SK-N-SH (cell line): ENCODE data around the gene UFM1. TPM values are rescaled to one million over a fixed set of nuclear protein-coding genes. Genes with fewer than 3 reads are reported as not detected.
"Not testable (repeated sequence)": the region's sequence is repeated elsewhere in the genome, so short reads cannot be mapped to it uniquely, and the experiment has no call there.

Experiments
- CTCF ChIA-PET: fragments of 300-600, 350-600 bp; formaldehyde crosslinking; extraction: SDS; loops from one replicate; lab custom pipeline; 2021; lab: Yijun Ruan, JAX
- POLR2A ChIA-PET: fragments of 350-600 bp; sonication (Branson Sonifier 250); formaldehyde crosslinking; extraction: SDS; loops from one replicate; lab custom pipeline; 2020; ENCODE audit warnings: antibody characterized with exemption, inconsistent platforms; lab: Yijun Ruan, JAX
- DNase-seq: peaks from one replicate; pipeline ENCODE4 v3.0.0; 2012
- H2AFZ ChIP-seq: fragments of 200-600 bp; sonication (generic); 2 replicates; pipeline ENCODE4 v1.8.1; 2016; ENCODE audit warnings: antibody characterized with exemption, mild to moderate bottlenecking, low read depth
- H3F3A ChIP-seq: fragments of 200-600 bp; sonication (generic); replicated peaks from 2 replicates; pipeline ENCODE3; 2016; ENCODE audit warnings: antibody characterized with exemption, mild to moderate bottlenecking; ENCODE audit not compliant: insufficient read depth
- H3K27ac ChIP-seq, 2 experiments: fragments of 200-500 bp in 1 of 2; fragments of 200-600 bp in 1 of 2; sonication (Bioruptor generic) in 1 of 2; sonication (generic), shearing (Covaris generic) in 1 of 2; 2 replicates each; pipeline versions ENCODE4 v1.5.1 to v1.6.1; 2014 to 2016; ENCODE audit warnings: low read depth in 2 of 2, inconsistent platforms in 1 of 2, low read length in 1 of 2, mild to moderate bottlenecking in 1 of 2, mixed read lengths in 1 of 2
- H3K27me3 ChIP-seq: fragments of 200-600 bp; sonication (generic), shearing (Covaris generic); 2 replicates; pipeline ENCODE4 v1.6.1; 2016; ENCODE audit warnings: mixed run types; ENCODE audit not compliant: insufficient read depth
- H3K36me3 ChIP-seq, 2 experiments: fragments of 200-500 bp in 1 of 2; fragments of 200-600 bp in 1 of 2; sonication (Bioruptor generic) in 1 of 2; sonication (generic) in 1 of 2; replicated peaks in 1 of 2; 2 replicates each; pipeline versions ENCODE3 to v1.5.1; 2014 to 2016; ENCODE audit warnings: low read length in 1 of 2, mild to moderate bottlenecking in 1 of 2; ENCODE audit not compliant: insufficient read depth in 2 of 2, control insufficient read depth in 1 of 2
- H3K4me1 ChIP-seq, 2 experiments: fragments of 200-500 bp in 1 of 2; fragments of 200-600 bp in 1 of 2; sonication (Bioruptor generic) in 1 of 2; sonication (generic), shearing (Covaris generic) in 1 of 2; 2 replicates each; pipeline versions ENCODE4 v1.5.1 to v1.6.1; 2014 to 2016; ENCODE audit warnings: low read depth in 1 of 2, low read length in 1 of 2, mixed run types in 1 of 2; ENCODE audit not compliant: insufficient read depth in 2 of 2, control insufficient read depth in 1 of 2
- H3K4me2 ChIP-seq: fragments of 200-600 bp; sonication (generic), shearing (Covaris generic); 2 replicates; pipeline ENCODE4 v1.6.1; 2017; ENCODE audit warnings: mixed run types
- H3K4me3 ChIP-seq, 2 experiments: fragments of 200-500 bp in 1 of 2; fragments of 200-600 bp in 1 of 2; sonication (Bioruptor generic) in 1 of 2; sonication (generic), shearing (Covaris generic) in 1 of 2; 2 replicates each; pipeline versions ENCODE4 v1.5.1 to v1.8.1; 2014 to 2016; ENCODE audit warnings: low read depth in 2 of 2, inconsistent platforms in 1 of 2, low read length in 1 of 2, mild to moderate bottlenecking in 1 of 2, mixed read lengths in 1 of 2, moderate library complexity in 1 of 2
- H3K79me2 ChIP-seq: fragments of 200-600 bp; sonication (generic); 2 replicates; pipeline ENCODE4 v1.8.1; 2017; ENCODE audit warnings: mild to moderate bottlenecking; ENCODE audit not compliant: insufficient read depth
- H3K9ac ChIP-seq: fragments of 200-600 bp; sonication (generic); 2 replicates; pipeline ENCODE4 v1.6.1; 2017; ENCODE audit warnings: mixed run types
- H3K9me2 ChIP-seq: fragments of 200-600 bp; sonication (generic); 2 replicates; pipeline ENCODE4 v1.6.1; 2017; ENCODE audit warnings: mixed run types
- H3K9me3 ChIP-seq: fragments of 200-600 bp; sonication (generic); 2 replicates; pipeline ENCODE4 v1.6.1; 2017; ENCODE audit warnings: mixed run types, mild to moderate bottlenecking, moderate library complexity
- H4K20me1 ChIP-seq: fragments of 200-600 bp; sonication (generic); 2 replicates; pipeline ENCODE4 v1.6.1; 2017; ENCODE audit warnings: mild to moderate bottlenecking, mixed run types; ENCODE audit not compliant: insufficient read depth
- CTCF ChIP-seq: fragments of 200-600 bp; sonication (generic); IDR thresholded peaks from 2 replicates; pipeline ENCODE4 v1.6.1; 2017; ENCODE audit warnings: antibody characterized with exemption, mild to moderate bottlenecking, moderate library complexity
- EP300 ChIP-seq, 2 experiments: IDR thresholded peaks; 2 replicates each; pipeline versions ENCODE4 v1.4.0 to v1.6.1; 2012; ENCODE audit warnings: borderline replicate concordance in 1 of 2, low read depth in 1 of 2, low read length in 1 of 2
- FOXJ3 ChIP-seq: sonication (generic); formaldehyde crosslinking; IDR thresholded peaks from 2 replicates; pipeline ENCODE4 v1.5.1; 2020; ENCODE audit warnings: mild to moderate bottlenecking, missing genetic modification reagents
- FOXM1 ChIP-seq: IDR thresholded peaks from 2 replicates; pipeline ENCODE4 v1.4.0; 2012; ENCODE audit warnings: low read depth, mild to moderate bottlenecking
- IRF3 ChIP-seq: fragments of 150-350 bp; IDR thresholded peaks from 2 replicates; pipeline ENCODE4 v1.6.1; 2016; ENCODE audit warnings: mild to moderate bottlenecking, low read depth, low read length
- JUND ChIP-seq: IDR thresholded peaks from 2 replicates; pipeline ENCODE4 v1.4.0; 2012
- NFIC ChIP-seq: IDR thresholded peaks from 2 replicates; pipeline ENCODE4 v1.4.0; 2012; ENCODE audit warnings: borderline replicate concordance
- RAD21 ChIP-seq: IDR thresholded peaks from 2 replicates; pipeline ENCODE4 v1.6.1; 2012; ENCODE audit warnings: mild to moderate bottlenecking, low read length
- RCOR1 ChIP-seq: fragments of 150-350 bp; IDR thresholded peaks from 2 replicates; pipeline ENCODE4 v1.6.1; 2017; ENCODE audit warnings: antibody characterized with exemption, low read length
- RFX5 ChIP-seq: IDR thresholded peaks from 2 replicates; pipeline ENCODE4 v1.6.1; 2012; ENCODE audit warnings: mild to moderate bottlenecking, improper control_type of control experiment, low read length
- RXRA ChIP-seq: IDR thresholded peaks from 2 replicates; pipeline ENCODE4 v1.4.0; 2012; ENCODE audit warnings: low read depth, mild to moderate bottlenecking, borderline replicate concordance
- SIN3A ChIP-seq: IDR thresholded peaks from 2 replicates; pipeline ENCODE4 v1.6.1; 2012; ENCODE audit warnings: low read depth, mild to moderate bottlenecking, low read length, moderate library complexity, borderline replicate concordance
- SMC3 ChIP-seq: IDR thresholded peaks from 2 replicates; pipeline ENCODE4 v1.6.1; 2012; ENCODE audit warnings: low read depth, low read length, improper control_type of control experiment
- TAF1 ChIP-seq: IDR thresholded peaks from 2 replicates; pipeline ENCODE4 v1.6.1; 2012; ENCODE audit warnings: low read depth, mild to moderate bottlenecking, low read length, moderate library complexity, borderline replicate concordance
- TCF12 ChIP-seq: IDR thresholded peaks from 2 replicates; pipeline ENCODE4 v1.4.0; 2012
- USF1 ChIP-seq: IDR thresholded peaks from 2 replicates; pipeline ENCODE4 v1.4.0; 2012; ENCODE audit warnings: low read depth, borderline replicate concordance
- WGBS: methylation state at CpG from one replicate; pipeline ENCODE4 v1.1.6; 2017; ENCODE audit warnings: low lambda C conversion rate; 5-methylcytosine and 5-hydroxymethylcytosine counted together
- polyA plus RNA-seq, 3 experiments: library from polyadenylated mRNA; depleted of rRNA; stranded (reverse); fragments of >200 nt; gene quantifications; 2 replicates each; pipeline ENCODE4 v1.2.3, GENCODE V29; 2012

The UFM1 gene
- polyA plus RNA-seq, 1 of the 3 experiments (the other 2 are of a cell fraction) = 17.0 TPM

GRCh38 chr13:38363219-38363618, 13.6 kb downstream of the UFM1 start:
- Histone ChIP-seq H3K9me3 (no peaks in the 10 kb centered on the region), H3K27me3 (no peaks in the 10 kb centered on the region), H3K9ac (no peak overlapping the region), H3F3A (peaks cover 12% of the 10 kb centered on the region), H2AFZ (no peak overlapping the region), H3K79me2 (no peaks in the 10 kb centered on the region), H4K20me1 (no peaks in the 10 kb centered on the region), H3K4me1 (no peaks in the 10 kb centered on the region), H3K36me3 (peaks cover 50 to 54% of the 10 kb centered on the region in 2 experiments), H3K27ac (no peak overlapping the region), H3K4me3 (no peak overlapping the region), H3K4me2 (no peak overlapping the region), H3K9me2 (no peaks in the 10 kb centered on the region)
- ChIA-PET CTCF (no interaction called here), POLR2A (no interaction called here)
- 88% methylated on average over 2 of the region's 2 CpGs for WGBS
- TF ChIP-seq SIN3A = no peak
- no peak for TF ChIP-seq RCOR1
- no peak for TF ChIP-seq SMC3
- TF ChIP-seq RAD21 = no peak
- TF ChIP-seq USF1 = no peak
- TF ChIP-seq JUND = no peak
- TF ChIP-seq TAF1 = no peak
- no peak for TF ChIP-seq NFIC
- no peak for TF ChIP-seq RFX5
- no peak for TF ChIP-seq RXRA
- no peak for TF ChIP-seq TCF12
- DNase-seq = no peak

- Histone ChIP-seq H3K36me3 (peaks cover 45 to 49% of the 10 kb centered on the region in 2 experiments), H3F3A (peaks cover 12% of the 10 kb centered on the region)
- H3K4me1 ChIP-seq, CTCF ChIA-PET, POLR2A ChIA-PET, H3K9ac ChIP-seq, H3K9me3 ChIP-seq, H4K20me1 ChIP-seq, H3K79me2 ChIP-seq, H3K9me2 ChIP-seq, H3K4me3 ChIP-seq, DNase-seq, H3K4me2 ChIP-seq, H3K27me3 ChIP-seq, H2AFZ ChIP-seq, H3K27ac ChIP-seq: not testable (repeated sequence)
- WGBS = 91% methylated on average over 16 of the region's 19 CpGs
These were observed 14.1 kb downstream of the UFM1 start for GRCh38 chr13:38363746-38364145.

GRCh38 chr13:38365661-38366060, 16.0 kb downstream of the UFM1 start:
- 81% methylated on average over 3 of the region's 3 CpGs for WGBS
- POLR2A ChIA-PET = no interaction called here
- H2AFZ ChIP-seq = no peak overlapping the region

More at GRCh38 chr13:38365661-38366060, 16.0 kb downstream of the UFM1 start:
- no peak overlapping the region for H3K9ac ChIP-seq
- CTCF ChIA-PET = no interaction called here
- H3K9me3 ChIP-seq = no peaks in the 10 kb centered on the region
- no peak for DNase-seq
- TF ChIP-seq FOXM1 (no peak), EP300 (IDR thresholded peaks at IDR 0.05; ENCODE audit: borderline replicate concordance in 1 of 2, low read depth in 1 of 2, low read length in 1 of 2) (no peak), TAF1 (no peak), FOXJ3 (CRISPR knock-in tag) (no peak), IRF3 (no peak), CTCF (no peak)
- TF ChIP-seq, all 33 proteins: peak for 0
- Histone ChIP-seq H3K4me1 (no peaks in the 10 kb centered on the region), H4K20me1 (no peaks in the 10 kb centered on the region), H3F3A (peaks cover 9% of the 10 kb centered on the region), H3K4me3 (no peak overlapping the region), H3K9me2 (no peaks in the 10 kb centered on the region), H3K27me3 (no peaks in the 10 kb centered on the region), H3K4me2 (no peak overlapping the region), H3K27ac (no peak overlapping the region), H3K79me2 (no peaks in the 10 kb centered on the region), H3K36me3 (peaks cover 27 to 29% of the 10 kb centered on the region in 2 experiments)
